WTC11 (cell line): ENCODE measurements around the gene PILRB.

Experiments
- ATF3 ChIP-seq: sonication (generic); formaldehyde crosslinking; conservative IDR thresholded peaks from 2 replicates; pipeline ENCODE4 v1.8.1; 2022; ENCODE audit warnings: mild to moderate bottlenecking, missing genetic modification reagents
- CTCF ChIP-seq: fragments of 200-600 bp; IDR thresholded peaks from 2 replicates; pipeline ENCODE4 v1.8.0; 2022; ENCODE audit warnings: antibody characterized with exemption
- ELF4 ChIP-seq: sonication (generic); formaldehyde crosslinking; IDR thresholded peaks from 2 replicates; pipeline ENCODE4 v1.8.1; 2022; ENCODE audit warnings: low read depth, mild to moderate bottlenecking, moderate library complexity, missing genetic modification reagents
- ESRRA ChIP-seq: sonication (generic); formaldehyde crosslinking; IDR thresholded peaks from 2 replicates; pipeline ENCODE4 v1.8.1; 2022; ENCODE audit warnings: mild to moderate bottlenecking, missing genetic modification reagents, borderline replicate concordance
- GABPB1 ChIP-seq: sonication (generic); formaldehyde crosslinking; IDR thresholded peaks from 2 replicates; pipeline ENCODE4 v1.8.1; 2023; ENCODE audit warnings: mild to moderate bottlenecking, missing genetic modification reagents
- IRF2 ChIP-seq: sonication (generic); formaldehyde crosslinking; IDR thresholded peaks from 2 replicates; pipeline ENCODE4 v1.8.0; 2022; ENCODE audit warnings: low read depth, missing genetic modification reagents, borderline replicate concordance
- JUN ChIP-seq: sonication (generic); formaldehyde crosslinking; IDR thresholded peaks from 2 replicates; pipeline ENCODE4 v1.8.0; 2023; ENCODE audit warnings: mild to moderate bottlenecking, missing genetic modification reagents
- STAT6 ChIP-seq: sonication (generic); formaldehyde crosslinking; conservative IDR thresholded peaks from 2 replicates; pipeline ENCODE4 v1.8.1; 2023; ENCODE audit warnings: mild to moderate bottlenecking, low read depth, missing genetic modification reagents, moderate library complexity
- ZNF232 ChIP-seq: sonication (generic); formaldehyde crosslinking; IDR thresholded peaks from 2 replicates; pipeline ENCODE4 v1.8.0; 2022; ENCODE audit warnings: mild to moderate bottlenecking, missing genetic modification reagents

- no peak for TF ChIP-seq ATF3 (CRISPR knock-in tag)
- no peak for TF ChIP-seq JUN (CRISPR knock-in tag)
- no peak for TF ChIP-seq ELF4 (CRISPR knock-in tag)
- no peak for TF ChIP-seq CTCF
- no peak for TF ChIP-seq IRF2 (CRISPR knock-in tag)
- no peak for TF ChIP-seq ZNF232 (CRISPR knock-in tag)
- no peak for TF ChIP-seq GABPB1
- TF ChIP-seq ESRRA (CRISPR knock-in tag), result no peak
- no peak for TF ChIP-seq STAT6 (CRISPR knock-in tag)
Measured at GRCh38 chr7:100371561-100372171, 13.7 kb downstream of the PILRB start.
